SJSA1 (cell line): ENCODE measurements around the gene MYO6. TPM values are rescaled to one million over a fixed set of nuclear protein-coding genes. Genes with fewer than 3 reads are reported as not detected.
A peak's percentile ranks its signal among the peaks of the same experiment; 100 is the strongest.

Experiments used
- DNase-seq, 2 experiments: peaks; one replicate each; pipeline ENCODE4 v3.0.0-alpha.2; 2015 to 2020; ENCODE audit warnings: low spot score in 2 of 2, low read depth in 1 of 2
- H3K27ac ChIP-seq: fragments of 250-450 bp; sonication (Bioruptor Pico); 2 replicates; pipeline ENCODE4 v1.5.1; 2020; ENCODE audit warnings: mild to moderate bottlenecking, moderate library complexity
- H3K27me3 ChIP-seq: fragments of 250-450 bp; sonication (Bioruptor Pico); replicated peaks from 2 replicates; pipeline ENCODE4 v1.5.1; 2020; ENCODE audit warnings: mild to moderate bottlenecking, moderate library complexity
- H3K36me3 ChIP-seq: fragments of 250-450 bp; sonication (Bioruptor Pico); 2 replicates; pipeline ENCODE4 v1.5.1; 2020; ENCODE audit warnings: mild to moderate bottlenecking
- H3K4me1 ChIP-seq: fragments of 250-450 bp; sonication (Bioruptor Pico); replicated peaks from 2 replicates; pipeline ENCODE4 v1.6.1; 2021; ENCODE audit warnings: mild to moderate bottlenecking
- H3K4me3 ChIP-seq: fragments of 250-450 bp; sonication (Bioruptor Pico); 2 replicates; pipeline ENCODE4 v1.5.1; 2020; ENCODE audit warnings: mild to moderate bottlenecking
- H3K9me3 ChIP-seq: fragments of 250-450 bp; sonication (Bioruptor Pico); replicated peaks from 2 replicates; pipeline ENCODE4 v1.5.1; 2020; ENCODE audit warnings: mild to moderate bottlenecking
- total RNA-seq: library from RNA; depleted of rRNA; stranded (reverse); fragments of >200 nt; shearing (Covaris generic); gene quantifications from 2 replicates; pipeline ENCODE4 v1.2.3, GENCODE V29; 2014

Gene MYO6
- total RNA-seq, 1 experiment from 2014 or later, result 6.4 TPM

- no peaks in the 10 kb centered on the region for H3K9me3 ChIP-seq
These were observed 106.0 kb downstream of the MYO6 start for GRCh38 chr6:75855052-75855451.

GRCh38 chr6:75856902-75857301 is 107.9 kb downstream of the MYO6 start:
- no peaks in the 10 kb centered on the region for H3K36me3 ChIP-seq
- H3K4me1 ChIP-seq, result peaks cover 8% of the 10 kb centered on the region
- no peaks in the 10 kb centered on the region for H3K9me3 ChIP-seq
- DNase-seq, result no peak
- H3K27me3 ChIP-seq, result no peaks in the 10 kb centered on the region
- no peak overlapping the region for H3K4me3 ChIP-seq
- no peak overlapping the region for H3K27ac ChIP-seq

More at GRCh38 chr6:75855052-75855451, 106.0 kb downstream of the MYO6 start:
- no peak overlapping the region for H3K4me3 ChIP-seq
- peaks cover 13% of the 10 kb centered on the region for H3K4me1 ChIP-seq
- H3K27ac ChIP-seq, result no peak overlapping the region
- H3K27me3 ChIP-seq, result no peaks in the 10 kb centered on the region
- H3K36me3 ChIP-seq, result no peaks in the 10 kb centered on the region
- DNase-seq, result no peak

GRCh38 chr6:75863001-75863400 is 114.0 kb downstream of the MYO6 start:
- Histone ChIP-seq H3K27ac (no peak overlapping the region), H3K27me3 (no peaks in the 10 kb centered on the region), H3K4me3 (no peak overlapping the region), H3K9me3 (no peaks in the 10 kb centered on the region), H3K36me3 (peaks cover 9% of the 10 kb centered on the region), H3K4me1 (no peaks in the 10 kb centered on the region)
- DNase-seq, result no peak

DNA sequence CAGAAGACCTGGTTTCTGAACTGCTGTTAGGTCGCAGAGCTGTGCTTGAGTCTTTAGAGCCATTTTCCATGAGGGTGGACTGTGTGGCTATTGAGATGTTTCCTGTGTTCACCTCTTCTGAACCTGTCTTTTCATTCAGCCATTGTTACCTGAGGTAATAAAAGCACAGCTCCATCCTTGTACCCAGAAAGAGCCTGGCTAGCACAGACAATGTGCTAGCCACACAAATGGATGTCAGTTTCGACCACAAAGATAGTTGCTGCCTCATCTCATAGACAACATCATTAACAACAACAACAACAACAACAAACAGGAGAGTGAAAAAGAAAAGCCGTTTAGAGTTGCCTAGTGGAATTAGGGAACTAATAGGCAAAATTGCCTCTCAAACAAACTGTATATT is 114.7 kb downstream of the MYO6 start:
- no peaks in the 10 kb centered on the region for H3K9me3 ChIP-seq
- DNase-seq, result no peak
- no peaks in the 10 kb centered on the region for H3K4me1 ChIP-seq
- H3K4me3 ChIP-seq, result no peak overlapping the region
- H3K36me3 ChIP-seq, result peaks cover 9% of the 10 kb centered on the region
- no peak overlapping the region for H3K27ac ChIP-seq
- no peaks in the 10 kb centered on the region for H3K27me3 ChIP-seq

DNA sequence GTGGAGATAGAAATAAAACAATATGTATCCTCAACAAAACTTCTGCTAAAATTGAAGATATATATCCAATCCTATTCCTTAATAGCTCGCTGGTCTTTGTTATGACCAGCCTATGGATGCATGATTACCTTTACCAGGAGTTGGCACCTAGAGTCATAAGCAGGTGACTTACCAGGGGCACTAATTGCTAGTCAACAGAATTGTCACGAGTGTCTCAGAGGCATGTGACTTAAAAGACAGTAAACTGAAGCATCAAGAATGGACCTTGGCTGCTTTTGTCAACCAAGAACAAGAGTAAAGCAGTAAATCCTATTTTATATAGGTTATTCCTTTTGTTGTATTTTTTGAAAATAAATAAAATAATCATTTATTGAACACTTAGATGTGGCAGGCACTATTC is 115.4 kb downstream of the MYO6 start:
- Histone ChIP-seq H3K9me3 (no peaks in the 10 kb centered on the region), H3K27me3 (no peaks in the 10 kb centered on the region), H3K4me3 (no peak overlapping the region), H3K27ac (no peak overlapping the region), H3K4me1 (no peaks in the 10 kb centered on the region), H3K36me3 (peaks cover 9% of the 10 kb centered on the region)
- no peak for DNase-seq

DNA sequence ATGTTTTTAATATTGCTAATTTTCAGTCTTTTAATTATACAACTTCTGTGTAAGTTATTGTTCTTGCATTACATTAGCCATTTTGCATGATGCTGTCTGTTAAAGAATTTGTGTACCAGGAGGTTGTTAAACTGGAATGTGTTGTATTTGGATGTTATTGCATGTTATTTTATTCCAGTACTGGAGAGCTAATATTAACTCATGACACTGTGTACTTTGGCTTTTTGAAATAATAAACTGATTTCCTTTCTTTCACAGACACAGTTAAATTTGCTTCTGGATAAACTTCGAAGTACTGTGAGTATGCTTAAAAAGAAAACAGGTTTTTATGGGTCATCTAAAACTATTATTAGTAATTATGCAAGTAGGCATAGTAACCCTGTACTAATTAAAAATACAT is 121.3 kb downstream of the MYO6 start:
- no peaks in the 10 kb centered on the region for H3K27me3 ChIP-seq
- no peaks in the 10 kb centered on the region for H3K4me1 ChIP-seq
- no peak overlapping the region for H3K27ac ChIP-seq
- no peak for DNase-seq
- no peaks in the 10 kb centered on the region for H3K9me3 ChIP-seq
- no peak overlapping the region for H3K4me3 ChIP-seq
- H3K36me3 ChIP-seq, result peaks cover 9% of the 10 kb centered on the region

GRCh38 chr6:75874224-75874623 is 125.2 kb downstream of the MYO6 start:
- no peaks in the 10 kb centered on the region for H3K27me3 ChIP-seq
- H3K4me1 ChIP-seq, result no peaks in the 10 kb centered on the region
- no peak for DNase-seq
- H3K9me3 ChIP-seq, result no peaks in the 10 kb centered on the region
- no peaks in the 10 kb centered on the region for H3K36me3 ChIP-seq
- H3K27ac ChIP-seq, result no peak overlapping the region
- H3K4me3 ChIP-seq, result no peak overlapping the region

- H3K27me3 ChIP-seq, result no peaks in the 10 kb centered on the region
- no peaks in the 10 kb centered on the region for H3K4me1 ChIP-seq
- no peak for DNase-seq
- H3K36me3 ChIP-seq, result no peaks in the 10 kb centered on the region
- H3K9me3 ChIP-seq, result no peaks in the 10 kb centered on the region
- H3K27ac ChIP-seq, result no peak overlapping the region
- no peak overlapping the region for H3K4me3 ChIP-seq
These were observed 127.1 kb downstream of the MYO6 start for GRCh38 chr6:75876152-75876551.

- Histone ChIP-seq H3K4me3 (no peak overlapping the region), H3K4me1 (no peaks in the 10 kb centered on the region), H3K36me3 (no peaks in the 10 kb centered on the region), H3K27me3 (no peaks in the 10 kb centered on the region), H3K9me3 (no peaks in the 10 kb centered on the region), H3K27ac (no peak overlapping the region)
- DNase-seq, result no peak
These were observed 131.3 kb downstream of the MYO6 start for GRCh38 chr6:75880305-75880704.

DNA sequence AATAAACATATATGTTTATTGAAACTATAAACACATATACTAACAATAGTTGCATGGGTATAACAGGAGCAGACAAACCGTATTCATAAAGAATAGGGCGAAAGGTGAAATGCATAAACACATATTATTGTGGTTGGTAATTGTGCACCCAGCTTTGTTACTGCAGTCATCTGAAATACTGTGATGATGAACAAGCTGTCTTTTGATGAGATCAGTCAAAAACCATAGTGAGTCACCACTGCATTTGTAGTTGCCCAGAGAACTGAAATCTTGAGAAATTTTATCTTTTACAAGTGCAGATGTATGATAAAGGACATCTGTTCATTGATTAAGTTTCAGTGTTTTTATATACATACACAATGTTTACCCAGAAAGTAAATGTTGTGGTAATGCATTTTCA is 133.7 kb downstream of the MYO6 start:
- H3K27me3 ChIP-seq, result no peaks in the 10 kb centered on the region
- H3K36me3 ChIP-seq, result no peaks in the 10 kb centered on the region
- H3K4me1 ChIP-seq, result no peaks in the 10 kb centered on the region
- DNase-seq, result peak in 1 of 2 experiments; percentile 7
- H3K4me3 ChIP-seq, result no peak overlapping the region
- H3K9me3 ChIP-seq, result no peaks in the 10 kb centered on the region
- H3K27ac ChIP-seq, result no peak overlapping the region

DNA sequence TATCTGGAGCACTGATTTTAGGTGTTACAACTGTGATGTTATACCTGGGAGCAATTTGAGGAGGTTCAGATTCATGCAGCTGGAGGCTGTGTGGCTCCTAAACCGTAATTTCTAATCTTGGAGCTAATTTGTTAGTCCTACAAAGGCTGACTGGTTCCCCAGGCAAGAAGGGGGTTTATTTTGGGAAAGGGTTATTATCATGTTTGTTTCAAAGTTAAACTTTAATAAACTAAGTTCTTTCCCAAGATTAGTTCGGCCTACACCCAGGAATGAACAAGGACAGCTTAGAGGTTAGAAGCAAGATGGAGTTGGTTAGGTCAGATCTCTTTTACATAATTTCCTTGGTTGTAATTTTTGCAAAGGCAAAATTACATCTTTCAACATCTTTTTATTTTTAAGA is 135.8 kb downstream of the MYO6 start:
- Histone ChIP-seq H3K4me1 (no peaks in the 10 kb centered on the region), H3K27ac (no peak overlapping the region), H3K36me3 (no peaks in the 10 kb centered on the region), H3K9me3 (no peaks in the 10 kb centered on the region), H3K4me3 (no peak overlapping the region), H3K27me3 (no peaks in the 10 kb centered on the region)
- no peak for DNase-seq

DNA sequence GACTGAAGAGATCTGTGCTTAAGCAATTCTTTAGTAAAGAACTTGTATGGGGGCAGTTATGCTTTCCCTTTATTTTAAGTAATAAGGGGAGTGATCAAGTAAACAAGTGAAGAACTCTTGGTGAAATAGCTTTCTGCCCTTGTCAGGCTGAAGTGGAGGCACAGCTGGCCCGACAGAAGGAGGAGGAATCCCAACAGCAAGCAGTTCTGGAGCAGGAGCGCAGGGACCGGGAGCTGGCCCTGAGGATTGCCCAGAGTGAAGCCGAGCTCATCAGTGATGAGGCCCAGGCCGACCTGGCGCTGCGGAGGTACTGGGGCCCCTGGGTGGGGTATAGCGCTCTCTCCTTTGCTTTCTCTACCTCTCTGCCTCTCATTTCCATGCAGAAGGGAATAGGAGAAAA is 143.3 kb downstream of the MYO6 start:
- no peak for DNase-seq
- Histone ChIP-seq H3K9me3 (no peaks in the 10 kb centered on the region), H3K27ac (no peak overlapping the region), H3K27me3 (no peaks in the 10 kb centered on the region), H3K36me3 (0 out of 2 replicates have a peak, but pooled peaks cover 2% of the 10 kb centered on the region), H3K4me3 (no peak overlapping the region), H3K4me1 (no peaks in the 10 kb centered on the region)

- no peaks in the 10 kb centered on the region for H3K4me1 ChIP-seq
- no peak overlapping the region for H3K4me3 ChIP-seq
- H3K27me3 ChIP-seq, result no peaks in the 10 kb centered on the region
- H3K27ac ChIP-seq, result no peak overlapping the region
- no peaks in the 10 kb centered on the region for H3K9me3 ChIP-seq
- peak in 1 of 2 experiments; percentile 40 for DNase-seq
- 0 out of 2 replicates have a peak, but pooled peaks cover 2% of the 10 kb centered on the region for H3K36me3 ChIP-seq
These were observed 144.2 kb downstream of the MYO6 start for GRCh38 chr6:75893058-75893775.

- Histone ChIP-seq H3K27ac (no peak overlapping the region), H3K9me3 (no peaks in the 10 kb centered on the region), H3K36me3 (0 out of 2 replicates have a peak, but pooled peaks cover 2% of the 10 kb centered on the region), H3K4me3 (no peak overlapping the region), H3K27me3 (no peaks in the 10 kb centered on the region), H3K4me1 (no peaks in the 10 kb centered on the region)
- DNase-seq, result no peak
These were observed 144.7 kb downstream of the MYO6 start for GRCh38 chr6:75893776-75894152.

DNA sequence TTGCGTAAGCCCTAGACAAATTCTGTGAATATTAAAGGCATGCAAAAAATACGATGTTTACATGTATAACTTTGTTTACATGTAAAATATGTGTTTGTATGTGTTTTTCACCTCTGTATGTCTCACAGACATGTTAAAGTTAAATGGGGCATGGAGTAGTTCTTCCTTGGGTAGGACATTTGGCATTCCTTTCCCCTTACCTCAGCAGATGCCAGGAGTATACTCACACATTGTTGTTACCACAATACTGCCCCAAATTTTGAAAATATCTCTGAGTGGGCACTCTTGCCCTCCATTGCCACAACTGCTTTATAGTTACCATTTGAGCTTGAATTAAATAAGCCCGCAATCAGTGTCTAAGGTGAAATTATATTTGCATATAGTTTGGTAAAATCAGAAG is 147.5 kb downstream of the MYO6 start:
- 0 out of 2 replicates have a peak, but pooled peaks cover 2% of the 10 kb centered on the region for H3K36me3 ChIP-seq
- H3K4me1 ChIP-seq, result no peaks in the 10 kb centered on the region
- no peak for DNase-seq
- no peak overlapping the region for H3K4me3 ChIP-seq
- H3K27ac ChIP-seq, result no peak overlapping the region
- no peaks in the 10 kb centered on the region for H3K9me3 ChIP-seq
- no peaks in the 10 kb centered on the region for H3K27me3 ChIP-seq
